ENCODE measurements around the gene SGK1.
"Not testable (repeated sequence)": the region's sequence is repeated elsewhere in the genome, so short reads cannot be mapped to it uniquely, and the experiment has no call there.

SGK1 gene

GRCh38 chr6:134196568-134197193, 121.2 kb downstream of the SGK1 start:
- no peak for DNase-seq (ENCODE audit: low read depth in 2 of 2)
- H3K4me3 ChIP-seq (replicated peaks in 1 of 2; ENCODE audit: low read depth in 2 of 2, low read length in 2 of 2) = no peak overlapping the region
- TF ChIP-seq CTCF (IDR thresholded peaks at IDR 0.05; ENCODE audit: low read depth, low read length) = no peak

GRCh38 chr6:134195985-134196384, 121.9 kb downstream of the SGK1 start:
- no peak for TF ChIP-seq CTCF (IDR thresholded peaks at IDR 0.05; ENCODE audit: low read depth, low read length)
- no peak overlapping the region for H3K4me3 ChIP-seq (replicated peaks in 1 of 2; ENCODE audit: low read depth in 2 of 2, low read length in 2 of 2)
- no peak for DNase-seq (ENCODE audit: low read depth in 2 of 2)

- peak; percentile 30 to 63 for DNase-seq (ENCODE audit: low read depth in 2 of 2)
- TF ChIP-seq CTCF (IDR thresholded peaks at IDR 0.05; ENCODE audit: low read depth, low read length) = no peak
- H3K4me3 ChIP-seq (replicated peaks in 1 of 2; ENCODE audit: low read depth in 2 of 2, low read length in 2 of 2) = no peak overlapping the region
Measured at GRCh38 chr6:134195164-134195906, 122.6 kb downstream of the SGK1 start.

- DNase-seq (ENCODE audit: low read depth in 2 of 2) = no peak
- no peak for TF ChIP-seq CTCF (IDR thresholded peaks at IDR 0.05; ENCODE audit: low read depth, low read length)
- no peak overlapping the region for H3K4me3 ChIP-seq (replicated peaks in 1 of 2; ENCODE audit: low read depth in 2 of 2, low read length in 2 of 2)
Measured at GRCh38 chr6:134193536-134194498, 124.1 kb downstream of the SGK1 start.

GRCh38 chr6:134192609-134193008, 125.3 kb downstream of the SGK1 start:
- not testable (repeated sequence) for DNase-seq (ENCODE audit: low read depth in 2 of 2)

GRCh38 chr6:134190883-134191282, 127.0 kb downstream of the SGK1 start:
- TF ChIP-seq CTCF (IDR thresholded peaks at IDR 0.05; ENCODE audit: low read depth, low read length) = no peak
- H3K4me3 ChIP-seq (replicated peaks in 1 of 2; ENCODE audit: low read depth in 2 of 2, low read length in 2 of 2) = no peak overlapping the region
- no peak for DNase-seq (ENCODE audit: low read depth in 2 of 2)

More at GRCh38 chr6:134192609-134193008, 125.3 kb downstream of the SGK1 start:
- not testable (repeated sequence) for H3K4me3 ChIP-seq (replicated peaks in 1 of 2; ENCODE audit: low read depth in 2 of 2, low read length in 2 of 2)

- H3K4me3 ChIP-seq (replicated peaks in 1 of 2; ENCODE audit: low read depth in 2 of 2, low read length in 2 of 2) = no peak overlapping the region
- TF ChIP-seq CTCF (IDR thresholded peaks at IDR 0.05; ENCODE audit: low read depth, low read length) = no peak
- DNase-seq (ENCODE audit: low read depth in 2 of 2) = no peak
Measured at GRCh38 chr6:134187751-134188150, 130.2 kb downstream of the SGK1 start.

All from cardiac fibroblast (primary cell).